HG02571 (cell line): ENCODE data around the gene TVP23B.
"Not testable (repeated sequence)": the region's sequence is repeated elsewhere in the genome, so short reads cannot be mapped to it uniquely, and the experiment has no call there.

Experiments used
- ATAC-seq: cut with Tn5 transposase; IDR thresholded peaks from one replicate; pipeline ENCODE4 v1.9.1; 2021; ENCODE audit warnings: mild to moderate bottlenecking, moderate library complexity; ENCODE audit not compliant: unreplicated experiment

The TVP23B gene

DNA sequence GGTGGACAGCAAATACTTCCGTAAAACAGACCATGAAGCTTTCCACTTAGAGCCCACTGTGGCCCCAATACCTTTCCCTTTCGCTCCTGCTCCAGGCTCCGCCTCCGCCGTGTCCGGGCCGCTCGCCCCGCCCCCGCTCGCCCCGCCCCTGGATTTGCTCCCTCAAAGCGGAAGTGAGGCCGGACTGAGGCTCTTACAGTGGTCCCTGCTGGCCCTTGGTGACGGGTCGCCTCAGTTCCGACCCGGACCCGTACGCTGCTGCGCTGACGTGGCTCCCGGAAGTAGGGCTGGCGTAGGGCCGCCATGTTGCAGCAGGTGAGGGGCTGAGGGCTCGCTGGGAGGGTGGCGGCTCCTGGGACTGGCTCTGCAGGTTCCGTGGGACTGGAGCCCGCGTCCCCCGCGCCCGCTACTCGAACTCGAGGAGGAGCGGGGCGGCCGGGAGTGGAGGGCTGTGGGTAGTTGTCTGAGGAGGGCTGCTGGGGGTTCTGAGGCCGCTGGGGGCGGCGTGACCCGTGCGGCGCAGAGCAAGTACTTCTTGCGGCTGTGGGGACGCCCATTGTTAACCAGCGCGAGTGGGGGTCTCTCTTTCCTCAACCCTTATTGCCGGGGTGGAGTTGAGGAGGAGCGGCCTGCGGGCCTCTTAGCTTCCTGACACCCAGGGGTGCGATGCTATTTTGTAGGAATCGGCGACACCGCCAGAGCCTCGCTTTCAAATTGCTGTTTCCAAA lies at the start of gene TVP23B:
TSS of gene TVP23B (plus strand) at position 193 of the 728 bp plus-strand sequence. CDS start at position 304, 111 bp downstream.
- ATAC-seq: peak; percentile 97

DNA sequence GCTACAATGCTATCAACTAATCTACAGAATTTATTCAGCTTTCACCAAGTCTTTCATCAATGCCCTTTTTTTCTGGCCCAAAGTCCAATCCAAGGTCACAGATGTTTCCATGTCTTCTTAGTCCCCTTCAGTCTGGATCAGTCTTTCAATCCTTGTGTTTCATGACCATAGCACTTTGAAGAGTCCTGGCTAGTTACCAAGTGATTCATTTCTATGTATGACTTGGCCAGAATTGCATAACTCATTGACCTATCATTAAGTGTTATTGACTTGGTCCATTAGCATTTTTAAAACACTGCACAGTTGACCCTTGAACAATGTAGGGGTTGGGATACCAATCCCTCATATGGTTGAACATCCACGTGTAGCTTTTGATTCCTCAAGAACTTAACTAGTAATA lies 48.5 kb upstream of the TVP23B start:
- ATAC-seq: not testable (repeated sequence)

DNA sequence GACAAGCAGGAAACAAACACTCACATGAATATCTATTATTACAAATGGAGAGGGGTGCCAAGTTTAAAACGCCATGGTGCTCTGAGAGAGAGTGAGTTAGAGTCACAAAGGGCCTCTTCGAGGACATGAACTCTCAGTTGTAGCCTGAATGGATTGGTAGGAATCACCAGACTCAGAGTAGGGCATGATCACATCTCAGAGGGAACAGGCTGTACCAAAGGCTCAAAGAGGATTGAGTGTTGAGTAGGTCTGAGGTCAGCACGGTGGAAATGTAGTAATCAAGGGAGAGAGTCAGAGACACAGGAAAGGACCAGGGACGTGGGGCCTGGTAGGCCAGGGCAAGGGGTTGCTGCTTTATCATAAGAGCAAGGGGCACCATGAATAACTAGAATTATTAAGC lies 47.6 kb upstream of the TVP23B start:
- not testable (repeated sequence) for ATAC-seq

DNA sequence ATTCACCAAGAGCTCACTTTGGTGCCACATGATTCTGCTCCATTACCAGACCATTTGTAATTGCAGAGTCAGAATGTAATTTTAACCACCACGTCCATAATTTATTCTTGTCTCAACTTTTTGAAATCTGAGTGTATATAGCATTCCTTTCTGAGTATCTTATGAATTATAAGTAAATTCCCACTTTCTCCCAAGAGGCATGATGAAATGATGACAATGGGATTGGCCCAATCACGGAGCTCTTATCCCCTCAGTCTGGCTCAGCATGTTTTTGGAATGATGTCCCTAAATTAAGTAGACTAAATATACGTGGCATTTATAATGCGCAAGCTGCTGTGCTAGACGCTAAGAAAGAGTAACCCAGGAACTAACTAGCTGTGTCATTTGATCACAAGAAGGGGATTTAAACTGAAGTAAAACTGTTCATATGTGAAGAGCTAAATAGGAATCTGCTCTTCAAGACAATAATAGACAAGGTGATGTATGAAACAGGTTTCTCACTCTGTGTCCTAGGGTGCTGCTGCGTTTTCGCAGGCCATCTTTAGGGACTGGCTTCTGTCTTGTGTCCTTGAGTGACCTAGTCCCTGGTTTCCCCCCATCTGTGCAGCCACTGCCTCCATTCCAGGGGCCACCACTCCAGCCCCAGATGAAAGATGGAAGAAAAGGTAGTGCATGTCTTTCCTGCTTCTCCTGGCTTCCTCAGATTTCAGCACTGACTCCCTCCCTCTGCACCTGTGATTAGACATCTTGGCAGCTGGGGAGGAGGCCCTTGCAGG lies 41.2 kb upstream of the TVP23B start:
- not testable (repeated sequence) for ATAC-seq

DNA sequence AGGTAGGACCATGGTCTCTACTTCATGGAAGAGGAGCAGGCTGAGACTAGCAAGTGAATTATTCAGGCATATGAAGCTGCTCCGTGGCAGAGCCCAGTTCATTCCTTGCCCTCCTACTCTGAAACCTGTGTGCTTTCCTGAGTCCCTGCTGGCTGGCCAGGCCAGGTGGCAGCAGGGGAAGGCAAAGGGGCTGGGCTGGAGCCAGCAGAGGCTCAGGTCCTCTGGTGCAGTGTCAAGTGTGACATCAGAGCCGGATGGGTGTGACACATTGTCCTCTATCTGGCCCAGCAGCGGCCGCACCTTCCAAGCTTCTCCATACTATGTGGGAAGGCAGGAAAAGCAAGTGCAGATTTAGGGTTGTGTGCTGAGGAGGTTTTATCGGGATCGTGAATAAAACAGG lies 39.8 kb upstream of the TVP23B start:
- not testable (repeated sequence) for ATAC-seq

DNA sequence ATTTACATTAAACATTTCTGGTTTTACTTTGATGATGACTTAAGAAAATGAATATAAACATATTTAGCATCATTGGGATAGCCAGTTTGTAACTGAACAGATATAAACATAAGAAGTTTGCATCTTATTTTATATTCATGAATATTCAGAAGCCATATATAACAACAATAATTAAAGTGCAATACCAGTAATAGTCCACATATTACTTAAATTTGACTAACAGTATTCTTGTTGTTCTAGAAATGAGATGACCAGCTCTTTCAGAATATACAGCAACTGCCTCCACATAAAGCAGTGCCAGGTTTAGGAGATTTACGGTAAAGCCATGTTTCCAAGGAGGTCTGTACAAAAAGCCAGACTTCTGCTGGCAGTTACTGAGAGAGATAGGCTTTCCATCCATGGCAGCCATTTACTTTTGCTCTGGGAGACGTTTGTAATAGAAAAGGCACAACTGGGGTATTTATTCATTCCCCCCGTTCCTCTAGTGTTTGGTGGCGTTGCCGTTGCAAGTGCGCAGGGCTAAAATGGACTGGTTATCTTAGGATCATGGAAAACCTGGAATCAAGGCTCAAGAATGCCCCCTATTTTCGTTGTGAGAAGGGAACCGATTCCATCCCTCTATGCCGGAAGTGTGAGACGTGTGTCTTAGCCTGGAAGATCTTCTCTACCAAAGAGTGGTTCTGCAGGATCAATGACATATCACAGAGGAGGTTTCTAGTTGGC lies 37.1 kb upstream of the TVP23B start, which contains the start of gene FBXW10:
TSS of gene FBXW10 (plus strand) at position 356 of the 723 bp plus-strand sequence. CDS start at position 547, 191 bp downstream.
- ATAC-seq: not testable (repeated sequence)

DNA sequence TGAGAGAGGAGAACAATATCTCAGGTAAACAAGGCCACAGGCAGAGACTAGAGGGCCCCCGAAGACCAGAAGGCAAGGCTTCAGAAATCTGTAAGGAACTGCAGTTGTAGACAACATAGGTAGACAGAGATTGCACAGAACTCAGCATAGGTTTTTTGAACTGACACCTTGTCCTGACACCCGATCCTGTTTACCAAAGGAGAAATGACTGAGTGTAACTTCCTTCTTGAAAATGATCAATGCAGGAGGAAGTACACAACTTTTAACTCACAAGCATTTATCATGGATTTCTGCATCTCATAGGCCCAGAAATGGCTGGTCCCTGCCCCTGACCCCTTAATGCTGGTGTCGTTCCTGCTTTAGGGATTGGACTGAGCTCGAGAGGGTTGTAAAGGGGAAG lies 36.3 kb upstream of the TVP23B start:
- not testable (repeated sequence) for ATAC-seq

DNA sequence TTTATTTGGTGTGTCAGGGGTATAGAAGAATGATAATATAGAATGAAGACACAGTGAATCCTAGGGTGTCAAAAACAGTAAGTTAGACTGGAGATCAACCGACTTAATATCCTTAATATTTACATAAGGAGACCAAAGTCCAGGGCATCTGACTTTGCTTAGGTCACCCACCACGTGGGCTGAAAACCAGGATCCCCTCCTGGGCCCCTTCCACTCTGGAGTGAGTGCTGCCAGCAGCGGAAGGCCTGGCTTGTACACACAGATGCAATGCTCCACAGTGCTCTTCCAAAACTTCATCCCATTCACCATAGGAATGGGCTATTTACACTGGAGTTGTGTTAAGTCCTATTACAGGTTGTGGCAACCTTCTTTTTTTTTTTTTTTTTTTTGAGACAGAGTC lies 34.4 kb upstream of the TVP23B start:
- not testable (repeated sequence) for ATAC-seq

DNA sequence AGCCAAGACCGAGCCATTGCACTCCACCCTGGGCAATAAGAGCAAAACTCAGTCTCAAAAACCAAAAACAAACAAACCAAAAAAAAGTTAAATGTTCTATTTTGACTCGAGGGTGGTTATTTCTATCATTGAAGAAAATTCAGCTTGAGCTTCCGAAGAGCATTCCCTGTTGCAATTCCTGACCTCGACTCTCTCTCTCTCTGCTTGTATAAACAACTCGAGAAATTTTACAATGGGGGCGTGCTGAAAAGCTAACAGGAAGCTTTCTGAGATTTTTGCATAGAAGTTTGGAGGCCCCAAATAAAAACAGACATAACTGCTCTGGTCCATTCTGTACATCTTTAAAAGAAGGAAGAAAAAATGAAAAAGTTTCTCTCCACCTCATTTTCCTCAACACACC lies 33.5 kb upstream of the TVP23B start:
- ATAC-seq: not testable (repeated sequence)

DNA sequence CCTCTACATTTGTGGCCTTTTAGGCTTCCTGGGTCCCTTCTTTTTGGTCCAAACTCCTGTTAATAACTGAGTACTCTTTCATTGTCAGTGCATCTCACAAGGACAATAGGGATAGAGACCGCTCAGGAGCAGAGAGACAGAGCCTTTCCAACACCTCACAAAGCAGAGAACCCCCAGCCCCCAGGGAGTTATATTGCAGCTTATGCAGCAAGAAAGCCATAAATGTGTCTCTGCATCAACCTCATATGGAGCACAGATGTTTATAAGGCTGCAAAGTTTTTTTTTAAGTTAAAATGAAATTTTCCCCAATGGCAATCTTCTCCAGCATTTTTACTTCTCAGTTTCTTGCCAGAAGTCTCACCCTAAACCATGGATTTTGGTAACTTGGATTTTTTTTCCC lies 30.7 kb upstream of the TVP23B start:
- not testable (repeated sequence) for ATAC-seq

DNA sequence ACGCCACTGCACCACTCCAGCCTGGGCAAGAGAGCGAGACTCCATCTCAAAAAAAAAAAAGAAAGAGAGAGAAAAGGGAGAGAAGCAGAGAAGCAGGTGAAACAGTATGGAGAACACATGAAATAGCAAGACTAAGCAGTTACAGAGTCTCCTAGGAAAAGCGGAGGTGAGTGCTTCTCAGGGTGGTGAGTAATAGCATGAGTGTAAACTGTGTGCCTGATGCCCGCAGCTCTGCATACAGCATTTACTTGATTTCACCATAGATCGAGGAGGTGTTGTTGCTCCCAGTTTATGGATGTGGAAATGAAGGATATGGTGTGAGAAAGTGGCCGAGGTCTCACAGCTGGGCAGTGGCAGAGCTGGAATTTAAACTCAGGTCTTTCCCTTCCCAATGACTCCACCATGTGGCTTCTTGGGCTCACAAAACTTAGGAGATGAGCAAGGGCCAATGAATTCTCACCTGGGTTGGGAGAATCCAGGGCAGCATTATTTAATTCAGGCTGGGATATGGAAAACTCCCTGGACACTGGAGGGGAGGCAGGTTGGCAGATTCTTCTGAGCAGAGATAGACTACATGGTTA lies 27.1 kb upstream of the TVP23B start:
- ATAC-seq: not testable (repeated sequence)

DNA sequence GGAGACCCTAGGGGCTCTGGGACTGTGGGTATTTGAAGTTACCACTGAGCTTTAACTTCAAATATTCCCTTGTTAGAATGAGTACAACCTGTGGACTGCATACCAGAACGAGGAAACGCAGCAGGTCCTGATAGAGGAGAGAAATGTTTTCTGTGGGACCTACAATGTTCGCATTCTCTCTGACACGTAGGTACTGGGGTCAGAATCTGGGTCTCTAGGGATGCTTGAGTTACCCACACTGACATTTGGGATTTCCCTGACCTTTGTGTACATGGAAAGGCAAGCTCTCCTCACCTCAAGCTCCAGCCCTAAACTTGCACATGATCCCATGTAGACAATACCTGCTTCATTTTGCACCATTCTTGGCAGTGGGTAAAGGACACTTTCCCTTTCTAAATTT lies 25.0 kb upstream of the TVP23B start:
- not testable (repeated sequence) for ATAC-seq

DNA sequence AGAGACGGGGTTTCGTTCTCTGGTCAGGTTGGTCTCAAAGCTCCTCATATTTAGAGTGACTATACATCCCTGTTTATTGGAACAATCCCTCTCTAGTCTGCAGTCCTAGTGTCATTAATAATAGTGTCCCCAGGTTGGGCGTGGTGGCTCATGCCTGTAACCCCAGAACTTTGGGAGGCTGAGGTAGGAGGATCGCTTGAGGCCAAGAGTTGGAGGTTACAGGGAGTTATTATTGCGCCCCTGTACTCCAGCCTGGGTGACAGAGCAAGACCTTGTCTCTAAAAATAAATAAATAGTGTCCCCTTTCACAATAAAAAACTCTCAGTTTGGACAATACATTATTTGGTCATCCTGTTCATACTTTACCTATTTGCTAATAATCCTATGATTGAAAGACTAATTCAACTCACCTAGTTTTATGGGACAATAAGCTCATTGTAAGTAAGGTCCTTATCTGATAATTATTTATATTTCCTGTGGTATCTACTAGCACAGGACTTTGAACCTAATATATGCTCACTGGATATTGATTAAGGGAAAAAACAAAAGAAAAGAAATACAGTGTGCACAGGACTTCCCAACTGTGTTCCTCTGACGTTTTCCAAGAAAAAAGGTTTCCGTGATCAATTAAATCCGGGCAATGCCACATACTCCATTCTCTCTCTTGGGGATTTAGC lies 23.5 kb upstream of the TVP23B start:
- not testable (repeated sequence) for ATAC-seq

DNA sequence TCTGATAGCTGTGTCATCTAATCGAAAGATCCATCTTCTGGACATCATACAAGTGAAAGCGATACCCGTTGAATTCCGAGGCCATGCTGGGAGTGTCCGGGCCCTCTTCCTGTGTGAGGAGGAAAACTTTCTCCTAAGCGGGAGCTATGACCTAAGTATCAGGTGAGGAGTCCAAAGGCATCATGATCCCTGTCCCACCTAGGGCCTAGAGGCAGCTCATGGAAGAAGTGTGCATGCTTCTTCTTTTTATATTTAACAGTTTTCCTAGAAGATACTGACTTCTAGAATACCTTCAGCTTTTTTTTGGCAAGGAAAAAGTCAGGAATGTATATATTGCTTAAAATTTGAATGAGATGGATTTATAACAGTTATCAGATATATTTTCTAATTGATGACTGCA lies 22.6 kb upstream of the TVP23B start:
- ATAC-seq: not testable (repeated sequence)

DNA sequence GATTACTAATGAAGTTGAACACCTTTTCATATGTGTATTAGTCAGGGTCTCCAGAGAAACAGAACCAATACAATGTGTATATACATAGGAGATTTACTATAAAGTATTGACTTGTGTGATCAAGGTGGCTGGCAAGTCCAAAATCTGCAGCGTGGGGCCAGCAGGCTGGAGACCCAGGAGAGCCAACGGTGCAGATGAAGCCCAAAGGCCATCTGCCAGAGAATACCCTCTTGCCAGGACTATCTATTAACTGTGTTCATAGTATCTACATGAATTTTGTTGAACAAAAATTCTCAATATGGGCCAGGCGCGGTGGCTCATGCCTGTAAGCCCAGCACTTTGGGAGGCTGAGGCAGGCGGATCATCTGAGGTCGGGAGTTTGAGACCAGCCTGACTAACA lies 20.8 kb upstream of the TVP23B start:
- ATAC-seq: not testable (repeated sequence)

DNA sequence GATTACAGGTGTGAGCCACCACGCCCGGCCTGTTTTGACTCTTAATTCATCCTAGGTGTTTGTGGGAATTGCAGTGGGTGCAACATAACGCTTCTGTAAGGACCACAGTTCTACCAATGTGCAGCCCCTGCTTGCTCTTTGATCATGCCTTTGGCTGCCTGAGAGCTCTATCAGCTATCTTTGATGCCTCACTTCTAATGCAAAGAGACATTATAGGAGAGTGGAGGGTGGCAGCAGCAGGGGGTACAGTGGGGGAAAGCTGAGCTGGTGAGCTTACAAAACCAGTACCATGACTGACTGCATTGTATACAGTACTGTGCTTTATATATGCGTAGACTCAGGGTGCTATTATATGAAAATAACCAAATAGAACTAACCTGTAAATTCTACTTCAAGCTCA lies 10.4 kb upstream of the TVP23B start:
- ATAC-seq: not testable (repeated sequence)

DNA sequence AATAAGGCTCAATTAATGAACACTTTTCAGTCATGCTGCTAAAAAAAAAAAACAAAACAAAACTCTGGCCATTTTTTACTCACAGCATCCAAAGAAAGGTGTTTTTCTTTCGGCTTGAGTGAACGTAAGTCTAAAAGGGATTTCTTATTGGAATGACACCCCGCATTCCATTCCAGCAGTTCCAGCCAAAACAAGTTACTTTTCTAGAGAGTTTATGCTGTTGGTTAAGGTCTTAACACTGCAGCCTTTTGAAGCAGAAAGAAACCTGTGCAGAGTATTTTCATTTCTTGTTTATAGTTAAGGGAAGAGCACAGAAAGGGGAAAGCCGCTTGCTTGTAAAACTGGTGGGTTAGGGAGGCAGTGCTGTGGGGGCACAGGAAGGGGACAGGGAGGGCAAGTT lies 9.9 kb upstream of the TVP23B start:
- not testable (repeated sequence) for ATAC-seq

DNA sequence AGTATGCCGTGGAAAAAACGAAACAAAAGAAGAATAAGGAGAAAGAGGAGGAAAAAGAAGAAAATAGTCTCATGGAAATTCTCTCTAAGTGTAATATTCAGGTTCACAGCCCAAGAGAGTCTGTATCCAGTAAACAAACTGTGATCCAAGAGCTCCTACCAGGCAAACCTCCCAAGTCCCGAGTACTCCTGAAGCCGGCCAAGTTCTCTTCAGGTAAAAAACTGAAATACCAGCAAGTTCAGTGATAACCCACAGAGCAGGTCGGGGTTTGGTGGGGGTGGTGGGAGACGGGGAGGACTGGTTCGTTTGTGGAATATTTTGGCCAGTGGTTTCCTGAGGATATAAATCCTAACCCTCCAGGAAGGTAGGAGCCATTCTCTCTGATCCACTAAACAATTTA lies 8.5 kb upstream of the TVP23B start:
- no peak for ATAC-seq

DNA sequence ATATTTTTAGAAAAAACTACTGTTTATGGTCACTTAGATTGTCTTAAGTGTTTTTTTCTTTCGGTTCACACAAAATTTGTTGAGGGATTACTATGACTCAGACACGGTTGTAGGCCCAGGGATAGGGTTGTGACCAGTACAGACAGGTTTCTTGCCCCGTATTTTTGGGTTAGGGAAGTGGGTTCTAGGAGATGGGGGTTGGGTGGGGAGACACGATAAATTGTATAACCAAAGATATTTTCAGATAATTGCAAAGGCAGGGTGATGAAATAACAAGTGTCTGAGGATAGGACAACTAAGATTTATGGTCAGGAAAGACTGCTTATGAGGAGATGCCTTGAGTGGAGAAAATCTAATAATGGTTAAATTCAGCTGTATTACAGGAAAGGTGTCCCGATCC lies 822 bp downstream of the TVP23B start:
- ATAC-seq: not testable (repeated sequence)

DNA sequence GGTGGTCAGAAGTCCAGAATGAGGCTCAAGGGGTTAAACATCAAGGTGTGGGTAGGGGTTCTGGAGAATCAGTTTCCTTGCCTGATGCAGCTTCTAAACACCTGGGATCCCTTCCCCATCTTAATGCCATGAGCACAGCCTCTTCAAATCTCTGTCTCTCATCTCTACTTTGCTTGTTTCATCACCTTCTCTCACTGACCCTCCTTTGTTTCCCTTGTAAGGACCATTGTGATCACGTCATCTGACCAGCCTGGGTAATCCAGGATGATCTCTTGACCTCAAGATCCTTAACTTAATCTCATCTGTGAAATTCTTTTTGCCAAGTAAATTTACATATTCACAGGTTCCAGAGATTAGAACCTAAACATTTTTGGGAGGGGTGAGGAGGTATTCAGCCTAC lies 5.0 kb downstream of the TVP23B start:
- not testable (repeated sequence) for ATAC-seq
